ENCODE results near the gene GGT1. TPM values are rescaled to one million over a fixed set of nuclear protein-coding genes. Genes with fewer than 3 reads are reported as not detected.
A peak's percentile ranks its signal among the peaks of the same experiment; 100 is the strongest.

The GGT1 gene
- total and polyA plus RNA-seq, 2 of the 8 experiments (the other 6 are each of a cell fraction or from before 2014, with no cell fraction given): 14.4 to 29.2 TPM

DNA sequence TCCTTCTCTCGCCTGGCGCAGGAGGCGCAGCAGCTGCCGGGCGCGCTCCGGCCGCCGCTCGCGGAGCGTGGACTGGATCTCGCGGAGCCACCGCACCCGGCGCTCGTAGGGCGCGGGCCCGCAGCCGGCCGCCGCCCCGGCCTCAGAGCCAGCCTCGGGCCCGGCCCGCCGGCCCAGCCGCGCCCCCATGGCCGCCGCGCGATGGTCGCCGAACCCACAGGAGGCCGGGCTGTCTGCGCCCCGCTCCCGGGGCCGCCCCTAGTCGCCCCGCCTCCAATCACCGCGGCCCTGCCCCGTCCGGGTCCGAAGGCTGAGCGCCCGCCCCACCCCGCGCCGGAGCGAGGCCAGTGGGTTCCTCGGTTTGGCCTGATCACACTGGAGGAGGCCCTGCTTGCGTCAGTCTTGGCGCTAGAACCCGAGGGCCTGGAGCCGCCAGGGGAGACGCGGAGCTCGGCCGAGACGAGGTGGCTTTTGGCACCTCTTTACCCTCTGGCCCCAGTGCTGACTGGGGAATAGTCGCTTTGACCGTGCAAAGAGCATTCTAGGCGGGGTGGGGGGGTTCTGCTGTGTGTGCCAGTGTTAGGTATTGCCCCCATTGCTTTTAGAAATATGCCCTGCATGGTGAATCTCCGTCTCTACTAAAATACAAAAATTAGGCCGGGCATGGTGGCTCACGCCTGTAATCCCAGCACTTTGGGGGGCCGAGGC, 10.0 kb upstream of the GGT1 start, which contains the start of gene LRRC75B:
LRRC75B (minus strand) TSS at position 223 of the 708 bp plus-strand sequence; CDS start at position 189, 34 bp downstream.
- FAIRE-seq: no peak
- H3K9me3 ChIP-seq (ENCODE audit: insufficient read depth in 2 of 2, low read depth in 1 of 2, low read length in 1 of 2): no peaks in the 10 kb centered on the region
- peak within 1 kb of the TSS; percentile 77 for H4K5ac ChIP-seq (ENCODE audit: insufficient read length, low read depth, low read length)
- peak within 1 kb of the TSS; percentile 76 for H4K8ac ChIP-seq (ENCODE audit: extremely low read depth, insufficient read depth, low read length)
- no peak within 1 kb of the TSS for H3K14ac ChIP-seq (ENCODE audit: insufficient read length)
- H3K23me2 ChIP-seq (ENCODE audit: low read depth, low read length): peaks cover 2% of the 10 kb centered on the region; the same call in 1 of the 2 replicates
- H4K20me1 ChIP-seq (replicated peaks in 1 of 2; ENCODE audit: control insufficient read depth in 1 of 2, insufficient read depth in 2 of 2, low read length in 2 of 2): no peaks in the 10 kb centered on the region
- ChIA-PET CTCF (ENCODE audit: partially characterized antibody) (interaction anchor here (1.1 kb wide), 1 partner anchor 11 kb away, joined by 3 read pairs; no protein-coding TSS in a partner anchor), POLR2A (ENCODE audit: partially characterized antibody) (interaction anchor here (0.6 to 4.4 kb wide), 10 partner anchors 10 to 302 kb away, joined by 3 to 38 read pairs (median 4); partner anchors contain the start of gene GUCD1)
- WGBS, 2 experiments (ENCODE audit: extremely low coverage in 1 of 2, insufficient coverage in 1 of 2, insufficient read length in 1 of 2, insufficient replicate concordance in 2 of 2, low coverage in 1 of 2, low lambda C conversion rate in 2 of 2, missing lambda C conversion rate in 1 of 2): 11% methylated on average over 51 of the region's 72 CpGs; no CpG with 5 or more reads in 1 of the 2 experiments
- H3K23ac ChIP-seq (ENCODE audit: insufficient read length): no peak within 1 kb of the TSS
- no peaks in the 10 kb centered on the region for H3K27me3 ChIP-seq (replicated peaks in 1 of 4; ENCODE audit: control insufficient read depth in 3 of 4, extremely low read depth in 1 of 4, insufficient read depth in 3 of 4, low read length in 3 of 4)
- no peak within 1 kb of the TSS for H2BK20ac ChIP-seq (ENCODE audit: low read length)
- H3K4me1 ChIP-seq (replicated peaks in 1 of 4; ENCODE audit: control insufficient read depth in 3 of 4, insufficient read depth in 4 of 4, low read length in 3 of 4): peaks cover 0 to 25% (median 10%) of the 10 kb centered on the region in 4 experiments; a peak in 6 of 7 replicates
- no peaks in the 10 kb centered on the region; the same call in 1 of the 2 replicates for H3K79me1 ChIP-seq (ENCODE audit: low read depth, low read length)
- H2BK5ac ChIP-seq (ENCODE audit: low read depth, low read length): peak within 1 kb of the TSS; percentile 69; the same call in 1 of the 2 replicates
- no peaks in the 10 kb centered on the region for H3K79me2 ChIP-seq (ENCODE audit: control insufficient read depth in 1 of 2, insufficient read depth in 2 of 2, low read length in 2 of 2)
- no peak within 1 kb of the TSS; the same call in 1 of the 2 replicates for H3K27ac ChIP-seq (ENCODE audit: low read depth, low read length)
- peak within 1 kb of the TSS; percentile 56 for H3K56ac ChIP-seq (replicated peaks; ENCODE audit: insufficient read length, low read depth, low read length)
- peak within 1 kb of the TSS; percentile 48; the same call in 1 of the 2 replicates for H2AK5ac ChIP-seq (ENCODE audit: low read depth, low read length)
- 0 out of 2 replicates have a peak within 1 kb of the TSS, but pooled peaks have one; percentile 81 for H2BK15ac ChIP-seq (ENCODE audit: low read length)
- peak; percentile 46 to 91 for DNase-seq (ENCODE audit: low read depth in 1 of 2, low spot score in 2 of 2)
- 0 out of 2 replicates have a peak within 1 kb of the TSS, but pooled peaks have one; percentile 65 for H2AFZ ChIP-seq (ENCODE audit: low read length)
- H3K4me2 ChIP-seq (ENCODE audit: insufficient read depth in 1 of 2, low read depth in 2 of 2, low read length in 2 of 2): peak within 1 kb of the TSS; percentile 57 to 95
- no peaks in the 10 kb centered on the region for H3K36me3 ChIP-seq (ENCODE audit: control insufficient read depth in 2 of 4, insufficient read depth in 4 of 4, low read length in 3 of 4)
- no peak within 1 kb of the TSS for H2BK120ac ChIP-seq (replicated peaks; ENCODE audit: low read depth, low read length)
- peak within 1 kb of the TSS; percentile 92; the same call in 1 of the 2 replicates for H2BK12ac ChIP-seq (ENCODE audit: low read depth, low read length)
- peak within 1 kb of the TSS; percentile 41 to 87 (median 60) for H3K4me3 ChIP-seq (ENCODE audit: extremely low read depth in 1 of 4, insufficient read depth in 2 of 4, low read depth in 3 of 4, low read length in 4 of 4)
- peak within 1 kb of the TSS; percentile 38 to 80 (median 64); a peak in 5 of 7 replicates for H3K9ac ChIP-seq (replicated peaks in 1 of 4; ENCODE audit: extremely low read depth in 1 of 4, low read depth in 3 of 4, low read length in 3 of 4)
- peak within 1 kb of the TSS; percentile 97 for H3K4ac ChIP-seq (replicated peaks; ENCODE audit: insufficient read length, low read depth, low read length)
- H4K91ac ChIP-seq (replicated peaks; ENCODE audit: insufficient read length, low read length): peak within 1 kb of the TSS; percentile 95
- peak within 1 kb of the TSS; percentile 32 for H3K18ac ChIP-seq (ENCODE audit: extremely low read depth, low read length)
- TF ChIP-seq JUND (IDR thresholded peaks at IDR 0.05; ENCODE audit: low read length) (peak; percentile 4; the same call in 1 of the 2 replicates), TAF1 (IDR thresholded peaks at IDR 0.05; ENCODE audit: low read depth, low read length) (peak; percentile 76), TBP (IDR thresholded peaks at IDR 0.05; ENCODE audit: low read depth, low read length) (peak; percentile 60; the same call in 1 of the 2 replicates), YY1 (IDR thresholded peaks at IDR 0.05; ENCODE audit: low read depth, low read length) (peak; percentile 63; the same call in 1 of the 2 replicates), POLR2AphosphoS5 (IDR thresholded peaks at IDR 0.05; ENCODE audit: low read depth, low read length) (peak; percentile 82), CREB1 (IDR thresholded peaks at IDR 0.05) (peak; percentile 41; the same call in 1 of the 2 replicates), FOSL1 (IDR thresholded peaks at IDR 0.05; ENCODE audit: insufficient read depth, low read depth, low read length) (no peak), POLR2A (IDR thresholded peaks at IDR 0.05; ENCODE audit: control extremely low read depth in 1 of 2, low read depth in 2 of 2, low read length in 2 of 2) (peak in 1 of 2 experiments; percentile 65; a peak in 2 of 3 replicates)
- TF ChIP-seq, protein P1, sequence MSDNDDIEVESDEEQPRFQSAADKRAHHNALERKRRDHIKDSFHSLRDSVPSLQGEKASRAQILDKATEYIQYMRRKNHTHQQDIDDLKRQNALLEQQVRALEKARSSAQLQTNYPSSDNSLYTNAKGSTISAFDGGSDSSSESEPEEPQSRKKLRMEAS (IDR thresholded peaks at IDR 0.05): 0 out of 2 replicates have a peak, but pooled peaks have one; percentile 10
- TF ChIP-seq, protein P2, sequence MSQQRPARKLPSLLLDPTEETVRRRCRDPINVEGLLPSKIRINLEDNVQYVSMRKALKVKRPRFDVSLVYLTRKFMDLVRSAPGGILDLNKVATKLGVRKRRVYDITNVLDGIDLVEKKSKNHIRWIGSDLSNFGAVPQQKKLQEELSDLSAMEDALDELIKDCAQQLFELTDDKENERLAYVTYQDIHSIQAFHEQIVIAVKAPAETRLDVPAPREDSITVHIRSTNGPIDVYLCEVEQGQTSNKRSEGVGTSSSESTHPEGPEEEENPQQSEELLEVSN (IDR thresholded peaks at IDR 0.05): 0 out of 2 replicates have a peak, but pooled peaks have one; percentile 33

Measured in H1 (cell line).